SKM-1 treated with dmso at 0.1 percent for 144 hours (cell line): ENCODE results near the gene CD8B.

Experiments
- DNase-seq: peaks from one replicate; lab custom pipeline; 2025; ENCODE audit not compliant: unreplicated experiment; lab: John Stamatoyannopoulos, UW

CD8B gene

DNA sequence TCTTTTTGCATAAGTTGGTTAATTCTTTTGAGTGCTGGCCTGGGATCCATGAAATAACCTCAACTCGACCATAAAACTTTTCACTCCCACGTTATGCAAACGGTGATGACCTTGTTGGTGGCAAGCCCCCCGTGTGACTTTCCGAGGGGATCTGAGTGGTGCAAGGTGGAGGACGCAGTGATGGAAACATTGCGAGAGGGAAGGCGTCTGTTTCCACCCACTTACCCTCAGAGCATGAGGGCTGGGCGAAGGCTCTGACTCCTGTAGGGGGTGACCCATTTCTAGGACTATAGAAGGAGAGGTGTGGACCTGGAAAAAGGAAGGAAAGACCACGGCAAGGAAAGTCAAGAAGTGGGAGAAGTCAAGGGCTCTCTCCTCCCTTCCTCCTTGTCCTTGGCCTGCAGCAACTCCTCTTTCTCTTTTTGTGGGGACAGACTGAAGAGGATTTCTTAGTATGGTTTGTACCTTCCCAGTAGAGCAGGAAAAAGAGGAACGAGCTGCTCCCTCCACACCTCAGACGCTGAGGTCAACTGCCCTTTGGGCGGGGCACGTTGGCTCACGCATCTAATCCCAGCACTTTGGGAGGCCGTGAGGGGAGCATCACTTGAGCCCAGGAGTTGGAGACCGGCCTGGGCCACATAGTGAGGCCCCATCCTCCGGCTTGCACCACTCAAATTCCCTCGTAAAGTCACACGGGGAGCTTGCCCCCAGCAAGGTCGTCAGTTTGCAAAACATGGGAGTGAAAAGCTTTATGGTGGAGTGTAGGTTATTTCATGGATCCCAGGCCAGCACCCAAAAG lies 55.4 kb downstream of the CD8B start:
- no peak for DNase-seq

DNA sequence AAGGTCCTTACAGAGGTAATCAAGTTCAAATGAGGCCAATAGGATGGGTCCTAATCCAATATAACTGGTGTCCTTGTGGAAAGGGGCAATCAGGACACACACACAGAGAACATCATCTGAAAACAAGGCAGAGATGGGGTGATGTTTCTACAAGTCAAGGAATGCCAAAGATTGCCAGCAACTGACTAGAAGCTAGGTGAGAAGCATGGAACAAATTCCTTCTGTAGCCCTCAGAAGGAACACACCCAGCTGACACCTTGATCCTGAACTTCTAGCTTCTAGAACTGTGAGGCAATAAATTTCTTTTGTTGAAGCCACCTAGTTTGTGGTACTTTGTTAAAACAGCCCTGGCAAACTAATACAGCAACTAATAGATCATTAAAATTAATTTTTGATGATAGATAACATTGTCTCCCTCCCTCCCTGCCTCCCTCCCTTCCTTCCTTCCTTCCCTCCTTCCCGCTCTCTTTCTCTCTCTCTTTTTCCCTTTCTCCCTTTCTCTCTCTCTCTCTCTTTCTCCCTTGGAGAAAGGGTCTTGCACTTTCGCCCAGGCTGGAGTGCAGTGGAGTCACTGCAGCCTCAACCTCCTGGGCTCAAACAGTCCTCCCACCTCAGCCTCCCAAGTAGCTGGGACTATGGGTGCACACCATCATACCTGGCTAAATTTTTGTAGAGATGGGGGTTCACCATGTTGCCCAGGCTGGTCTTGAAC lies 60.7 kb downstream of the CD8B start:
- no peak for DNase-seq

DNA sequence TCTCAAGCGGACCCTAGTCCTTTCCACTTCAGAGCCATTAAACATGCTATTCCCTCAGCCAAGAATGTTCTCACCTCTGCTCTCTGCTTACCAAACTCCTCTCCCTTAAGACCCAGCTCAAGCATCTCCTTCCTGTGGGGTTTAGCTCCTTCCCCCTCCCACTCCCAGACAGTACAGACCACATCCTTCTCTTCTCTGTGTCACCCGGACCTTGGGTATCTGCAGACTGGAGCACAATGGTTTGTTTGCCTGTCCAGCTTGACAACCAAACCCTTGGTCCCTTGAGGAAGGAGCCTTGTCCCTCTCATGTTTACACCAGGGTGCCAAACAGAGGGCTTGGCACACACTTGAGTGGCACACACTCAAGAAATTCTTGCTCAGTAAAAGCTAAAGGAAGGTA lies 66.8 kb downstream of the CD8B start:
- no peak for DNase-seq

DNA sequence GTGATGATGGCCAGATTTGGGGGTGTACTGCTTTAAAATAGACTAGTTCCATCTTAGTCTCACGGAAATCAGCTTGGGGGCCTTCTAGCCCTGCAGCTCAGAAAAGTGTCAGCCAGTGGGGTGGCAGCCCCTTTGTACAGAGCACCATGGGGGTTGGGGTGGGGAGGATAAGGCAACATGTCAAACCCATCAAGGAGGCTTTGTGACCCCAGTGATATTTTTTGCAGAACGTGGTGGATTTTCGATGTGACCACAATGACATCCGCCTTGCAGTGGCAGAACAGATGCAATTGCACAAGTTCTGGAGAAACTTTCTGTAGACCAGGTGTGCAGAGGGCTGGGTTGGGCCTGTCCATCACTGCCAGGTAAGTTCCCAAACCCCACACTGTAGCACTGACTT lies 67.9 kb downstream of the CD8B start:
- no peak for DNase-seq

DNA sequence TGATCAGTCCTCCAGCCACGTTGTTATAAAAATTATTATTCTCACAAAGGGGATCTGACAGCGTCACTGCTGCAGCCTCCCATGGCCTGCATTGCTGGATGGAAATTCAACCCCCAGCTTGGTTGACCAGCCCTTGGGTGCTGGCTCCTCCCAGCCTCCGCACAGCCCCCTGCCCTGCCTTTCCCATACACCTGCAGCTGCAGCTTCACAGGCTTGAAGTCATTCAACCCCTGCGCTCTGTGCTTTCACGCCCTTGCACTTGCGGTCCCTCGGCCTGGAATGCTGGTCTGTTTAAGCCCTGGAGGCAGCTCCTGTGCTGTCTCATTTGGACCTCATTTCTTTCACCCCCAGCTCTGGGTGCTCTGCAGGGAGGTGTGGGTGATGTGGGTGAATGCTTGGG lies 70.1 kb downstream of the CD8B start:
- no peak for DNase-seq

DNA sequence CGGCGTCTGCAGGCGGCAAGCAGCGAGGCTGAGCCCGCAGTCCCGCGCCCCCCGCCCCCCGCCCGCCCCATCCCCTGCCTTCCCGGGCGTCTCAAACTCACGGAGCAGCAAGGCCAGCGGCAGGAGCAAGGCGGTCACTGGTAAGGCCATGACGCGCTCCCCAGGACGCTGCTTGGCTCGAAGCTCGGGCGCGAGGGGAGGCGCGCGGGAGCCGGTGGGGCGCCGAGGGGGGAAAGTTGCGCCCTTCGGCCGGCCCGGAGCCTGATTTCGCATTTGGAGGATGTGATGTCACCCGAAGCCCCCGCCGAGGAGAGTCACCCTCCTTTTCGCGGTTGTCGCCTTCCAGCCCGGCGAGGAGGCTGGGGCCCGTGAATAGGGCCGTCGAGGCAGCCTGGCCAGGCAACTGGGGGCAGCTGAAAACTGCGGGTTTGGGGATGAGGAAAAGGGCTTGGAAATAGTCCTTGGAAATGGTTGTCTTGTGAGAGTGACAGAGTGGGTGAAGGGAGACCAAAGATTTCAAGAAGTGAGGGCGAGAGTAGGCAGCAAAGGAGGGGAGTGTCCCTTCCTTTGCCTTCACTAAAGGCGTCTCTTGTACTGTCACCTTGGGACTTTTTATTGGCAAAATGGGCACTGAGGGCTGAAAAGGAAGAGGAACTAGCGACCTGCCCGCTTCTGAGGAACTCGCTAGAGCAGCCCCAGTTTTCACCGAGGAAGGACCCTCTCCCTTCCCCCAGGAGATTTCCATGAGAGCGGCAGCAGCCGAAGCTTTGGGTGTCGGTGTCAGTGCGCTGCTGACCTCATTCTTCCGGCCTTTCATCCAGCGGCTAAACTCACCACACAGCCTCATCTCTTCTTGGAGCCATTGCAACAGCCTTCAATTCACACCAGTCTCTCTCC lies 70.8 kb downstream of the CD8B start, which contains the start of gene CD8A:
CD8A (minus strand) TSS at position 238 of the 897 bp plus-strand sequence; CDS start at position 150, 88 bp downstream.
- DNase-seq, result no peak

DNA sequence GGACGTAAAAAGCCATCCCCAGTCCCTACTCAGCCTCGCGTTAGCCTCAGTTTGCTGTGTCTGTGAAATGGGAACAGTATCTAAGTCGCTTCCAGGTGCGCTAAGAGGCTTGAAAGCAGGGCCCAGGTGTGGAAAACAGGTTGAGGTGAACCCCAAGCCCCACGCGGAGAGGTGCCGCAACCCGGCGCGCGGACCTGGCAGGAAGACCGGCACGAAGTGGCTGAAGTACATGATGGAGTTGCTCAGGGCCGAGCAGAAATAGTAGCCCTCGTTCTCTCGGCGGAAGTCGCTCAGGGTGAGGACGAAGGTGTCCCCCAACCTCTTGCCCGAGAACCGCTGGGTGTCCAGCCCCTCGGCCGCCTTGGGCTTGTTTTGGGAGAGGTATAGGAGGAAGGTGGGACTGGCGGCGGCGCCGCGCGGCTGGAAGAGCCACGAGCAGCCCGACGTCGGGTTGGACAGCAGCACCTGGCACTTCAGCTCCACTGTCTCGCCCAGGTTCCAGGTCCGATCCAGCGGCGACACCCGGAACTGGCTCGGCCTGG lies 71.5 kb downstream of the CD8B start:
- DNase-seq, result no peak

DNA sequence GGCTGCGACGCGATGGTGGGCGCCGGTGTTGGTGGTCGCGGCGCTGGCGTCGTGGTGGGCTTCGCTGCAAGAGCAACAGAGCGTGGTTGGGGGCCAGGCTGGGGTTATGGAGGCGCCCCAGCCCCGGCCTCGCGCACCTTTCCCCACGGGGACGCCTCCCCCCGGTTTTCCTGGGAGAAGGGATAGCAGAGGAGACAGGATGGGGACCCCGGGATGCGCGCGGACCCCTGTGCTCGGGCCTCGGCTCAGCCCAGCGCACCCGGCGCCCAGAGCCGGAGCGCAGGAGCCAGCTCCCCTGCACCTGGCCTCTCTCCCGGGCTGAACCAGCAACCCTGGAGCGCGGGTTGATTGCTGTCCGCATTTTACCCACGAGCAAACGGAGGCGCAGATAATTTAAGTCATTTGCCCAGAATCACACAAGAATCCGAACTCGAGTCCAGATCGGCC lies 72.0 kb downstream of the CD8B start:
- no peak for DNase-seq

DNA sequence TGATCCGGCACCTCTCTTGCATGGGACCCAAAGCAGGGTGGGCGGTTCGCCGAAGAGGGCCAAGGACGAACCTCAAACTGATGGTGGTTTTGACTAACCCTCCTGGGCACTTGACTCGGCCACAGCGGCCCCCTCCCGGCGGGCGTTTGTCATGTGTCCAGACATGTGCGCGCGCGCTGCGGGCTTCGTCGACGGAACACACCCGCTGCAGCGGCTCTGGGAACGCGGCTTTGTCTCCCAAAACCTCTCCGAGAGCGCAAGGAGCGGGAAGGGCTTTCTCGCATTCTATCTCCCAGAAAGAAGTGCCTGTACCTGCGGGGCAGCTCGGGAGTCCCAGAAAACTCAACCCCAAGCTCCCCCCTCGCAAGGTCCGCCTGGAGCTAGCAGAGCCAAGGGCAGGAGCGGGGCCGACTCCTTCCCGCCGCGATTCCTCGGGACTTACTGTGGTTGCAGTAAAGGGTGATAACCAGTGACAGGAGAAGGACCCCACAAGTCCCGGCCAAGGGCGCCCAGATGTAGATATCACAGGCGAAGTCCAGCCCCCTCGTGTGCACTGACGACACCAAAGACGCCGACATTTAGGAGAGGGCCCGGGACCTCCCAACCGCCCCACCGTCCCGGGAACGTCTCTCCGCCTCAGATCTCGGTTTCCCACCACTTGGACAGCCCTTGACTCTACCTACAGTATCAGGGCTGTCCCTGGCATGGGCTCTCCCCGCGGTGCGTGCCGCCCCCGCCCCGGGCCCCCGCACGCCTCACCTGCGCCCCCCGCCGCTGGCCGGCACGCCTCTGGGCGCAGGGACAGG lies 72.6 kb downstream of the CD8B start:
- no peak for DNase-seq

DNA sequence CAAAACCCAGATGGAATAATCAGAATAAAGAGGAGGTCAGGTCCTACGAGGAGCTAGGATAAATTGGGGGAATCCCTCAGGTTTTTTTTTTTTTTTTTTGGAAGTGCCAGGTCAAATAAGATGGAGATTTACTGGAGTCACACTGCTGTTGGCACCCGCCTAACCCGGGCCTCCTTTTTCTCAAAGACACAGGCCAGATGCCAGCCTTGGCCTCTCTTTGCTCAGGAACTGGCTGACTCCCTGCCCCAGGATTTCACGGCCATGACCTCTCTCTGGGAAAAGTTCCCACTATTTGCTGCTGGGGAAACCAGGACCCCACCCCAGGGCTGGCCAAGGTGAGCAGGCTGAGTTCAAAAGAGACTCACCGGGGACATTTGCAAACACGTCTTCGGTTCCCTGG lies 73.5 kb downstream of the CD8B start:
- no peak for DNase-seq

DNA sequence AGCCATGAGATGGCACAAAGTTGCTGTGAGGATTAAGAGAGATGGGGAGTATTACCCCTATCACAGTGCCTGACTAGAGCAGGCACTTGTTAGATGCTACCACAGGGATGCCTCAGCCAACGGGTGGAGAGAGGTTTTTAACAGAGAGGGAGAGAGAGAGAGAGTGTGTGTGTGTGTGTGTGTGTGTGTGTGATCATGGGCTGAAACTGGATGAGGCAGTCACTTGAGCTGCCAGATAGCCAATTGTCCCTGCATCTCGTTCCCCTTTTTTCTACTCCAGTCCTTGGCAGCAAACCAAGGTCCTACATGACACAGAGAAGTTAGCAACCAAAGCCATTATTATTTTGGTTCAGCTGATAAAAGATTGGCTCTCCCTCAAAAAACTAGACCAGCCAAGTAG lies 74.0 kb downstream of the CD8B start:
- no peak for DNase-seq

DNA sequence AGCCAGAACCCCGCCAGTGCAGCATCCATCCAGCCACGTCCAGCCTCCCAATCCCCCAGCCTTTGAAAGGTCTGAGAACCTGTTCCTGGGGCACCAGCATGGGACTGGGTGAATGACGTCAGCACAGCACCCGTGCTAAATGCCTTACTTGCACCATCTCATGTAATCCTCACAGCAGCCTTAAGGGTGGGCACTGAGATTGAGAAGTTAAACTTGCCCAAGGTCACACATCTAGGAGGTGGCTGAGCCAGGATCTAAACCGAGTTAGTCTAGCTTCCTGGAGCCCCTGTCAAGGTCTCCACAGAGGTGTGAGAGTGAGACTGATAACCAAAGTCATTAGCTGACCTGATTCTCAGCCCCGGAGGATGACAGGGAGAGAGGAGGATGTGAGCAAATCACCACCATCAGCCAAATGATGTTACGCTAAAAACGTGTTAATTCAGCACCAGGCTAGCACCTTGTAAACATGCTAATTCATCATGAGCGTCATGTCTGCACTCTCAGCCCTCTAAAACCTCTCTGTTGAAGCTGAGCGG lies 75.6 kb downstream of the CD8B start:
- no peak for DNase-seq

DNA sequence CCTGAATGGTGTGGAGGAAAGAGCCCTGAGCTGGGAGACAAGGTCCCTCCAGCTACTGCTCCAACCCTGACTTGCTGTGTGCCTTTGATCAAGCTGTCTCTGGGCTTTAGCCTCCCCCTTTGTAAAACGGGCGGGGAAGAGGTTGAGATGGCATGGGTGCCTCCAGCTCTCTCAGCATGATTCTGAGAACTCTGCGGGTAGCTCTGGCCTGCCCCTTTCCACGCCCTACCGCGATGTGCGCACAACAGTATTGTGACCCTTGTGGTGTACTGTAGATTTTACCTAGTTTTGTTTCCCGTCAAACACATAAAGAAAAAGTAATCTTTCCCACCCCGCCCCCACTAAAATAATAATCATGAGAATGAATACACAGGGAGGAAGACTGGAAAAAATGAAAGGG lies 76.2 kb downstream of the CD8B start:
- no peak for DNase-seq

DNA sequence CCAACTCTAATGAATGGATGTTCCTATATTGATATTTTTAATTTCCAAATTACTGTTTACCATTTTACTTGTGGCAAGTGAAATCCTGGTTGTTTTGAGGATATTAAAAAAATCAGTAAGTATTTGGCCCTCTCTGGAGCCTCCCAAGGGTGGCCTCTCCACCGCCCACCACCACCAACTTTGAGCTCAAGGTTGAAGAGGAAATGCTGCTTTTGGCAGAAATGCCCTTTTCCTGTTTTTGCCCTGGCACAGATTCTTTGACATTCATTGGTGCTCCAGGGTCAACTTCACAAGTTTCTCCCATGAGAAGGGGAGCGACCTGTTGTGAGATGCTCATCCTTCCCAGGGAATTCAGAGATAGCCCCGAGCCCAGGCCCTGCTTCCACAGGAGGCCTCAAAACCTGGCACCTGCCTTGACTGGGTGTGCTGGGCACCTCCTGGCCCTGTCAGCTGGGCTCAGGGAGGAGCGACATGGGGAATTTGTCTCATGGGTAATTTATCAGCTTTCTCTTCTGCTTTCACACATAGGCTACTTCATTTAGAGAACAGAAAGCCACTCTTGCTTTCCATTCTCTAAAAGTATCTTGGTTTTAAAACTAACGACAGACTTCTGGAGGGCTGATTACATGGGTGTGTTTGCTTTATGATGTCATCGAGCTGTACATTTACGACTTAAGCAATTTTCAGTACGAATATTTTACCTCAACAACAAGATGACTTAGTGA lies 77.9 kb downstream of the CD8B start:
- DNase-seq, result no peak

DNA sequence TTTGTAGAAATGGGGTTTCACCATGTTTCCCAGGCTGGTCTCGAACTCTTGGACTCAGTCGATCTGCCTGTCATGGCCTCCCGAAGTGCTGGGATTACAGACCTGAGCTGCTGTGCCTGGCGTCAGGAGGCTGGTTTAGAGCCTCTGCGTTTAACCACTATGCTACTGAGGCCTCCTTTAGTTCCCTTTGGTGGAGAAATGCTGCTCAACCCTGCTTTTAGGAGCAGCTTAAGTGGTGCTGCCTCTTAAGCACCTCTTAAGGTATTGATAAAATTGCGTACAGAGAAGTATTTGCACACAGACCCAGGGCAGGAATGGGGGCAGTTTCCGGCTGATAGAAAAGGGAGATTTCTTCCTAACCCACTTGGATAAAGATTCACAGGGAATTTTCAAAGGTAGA lies 78.9 kb downstream of the CD8B start:
- DNase-seq, result no peak

DNA sequence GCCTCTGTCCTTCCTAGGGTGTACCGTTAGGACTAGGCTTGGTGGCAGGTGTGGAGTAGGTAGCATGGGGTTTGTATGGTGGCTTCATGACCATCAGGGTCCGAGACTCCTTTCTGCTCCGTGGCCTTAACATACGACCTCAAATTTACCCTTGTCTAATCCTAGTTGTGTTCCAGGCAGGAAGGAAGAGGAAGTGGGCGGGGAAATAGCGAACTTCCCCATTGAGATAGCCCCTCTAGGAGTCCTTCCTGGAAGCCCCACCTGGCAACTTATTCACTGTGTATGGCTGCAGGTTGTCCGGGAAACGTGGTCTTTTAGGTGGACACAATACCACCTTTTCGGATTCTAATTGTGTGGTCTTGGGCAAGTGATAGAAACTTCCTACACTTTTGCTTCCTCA lies 80.3 kb downstream of the CD8B start:
- no peak for DNase-seq

DNA sequence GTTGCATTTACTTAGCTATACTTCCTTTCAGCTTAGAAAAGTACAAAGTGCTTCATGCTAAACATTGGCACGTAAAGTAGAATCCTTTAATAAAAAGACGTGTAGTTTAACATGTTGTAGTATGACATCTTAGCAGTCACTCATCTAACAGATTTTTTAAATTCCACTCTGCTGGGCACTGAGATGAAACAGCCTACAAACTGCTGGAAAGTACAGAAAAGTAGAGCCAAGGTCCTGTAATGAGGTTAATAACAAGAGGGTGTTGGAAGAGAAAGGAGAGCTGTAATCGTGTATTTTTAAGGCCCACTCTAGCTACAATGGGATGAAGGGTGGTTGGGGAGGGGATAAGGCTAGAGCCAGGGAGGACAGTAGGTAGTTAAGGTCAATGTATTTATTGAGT lies 81.7 kb downstream of the CD8B start:
- no peak for DNase-seq

DNA sequence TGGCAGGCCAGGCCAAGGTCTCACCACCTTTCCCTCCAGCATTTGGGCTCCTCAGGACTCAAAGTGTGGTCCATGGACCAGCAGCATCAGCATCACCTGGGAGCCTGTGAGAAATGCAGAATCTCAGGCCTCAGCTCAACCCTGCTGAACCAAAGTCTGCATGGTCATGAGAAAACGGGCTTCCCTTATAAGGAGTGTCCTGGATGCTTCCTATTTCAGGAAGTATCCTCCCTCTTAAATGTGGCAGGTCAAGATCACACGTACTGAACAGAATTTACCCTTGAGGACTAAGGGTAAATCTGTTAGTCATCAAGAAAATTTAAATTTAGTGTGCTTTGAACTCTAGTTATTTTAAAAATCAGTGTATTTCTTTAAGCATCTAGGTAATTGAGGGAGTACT lies 82.7 kb downstream of the CD8B start:
- DNase-seq, result no peak

DNA sequence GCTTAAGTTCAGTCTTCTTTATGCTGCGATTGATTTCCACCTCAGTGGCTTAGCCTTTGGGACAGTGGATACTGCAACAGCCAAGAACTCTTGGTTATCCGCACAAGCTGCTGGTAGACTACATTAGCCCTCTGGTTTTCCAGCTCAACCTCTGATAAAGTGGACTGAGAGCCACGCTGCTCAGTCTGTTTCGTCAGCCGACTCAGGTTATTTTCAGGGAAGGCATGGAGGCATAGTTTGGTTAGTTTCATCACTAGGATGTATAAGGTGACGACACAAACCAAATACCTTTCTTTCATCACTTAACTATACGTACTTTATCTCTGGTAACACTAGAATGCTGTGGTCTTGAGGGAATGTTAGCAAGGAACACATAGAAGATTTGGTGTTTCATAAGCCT lies 85.2 kb downstream of the CD8B start:
- DNase-seq, result no peak
